Karpas-422 (cell line): ENCODE measurements around the gene SGMS2. TPM values are rescaled to one million over a fixed set of nuclear protein-coding genes. Genes with fewer than 3 reads are reported as not detected.

ENCODE experiments used
- DNase-seq: peaks from one replicate; pipeline ENCODE4 v3.0.0-alpha.2; 2015
- H2AFZ ChIP-seq: fragments of 200-600 bp; sonication (generic); 2 replicates; pipeline ENCODE4 v1.6.1; 2014; ENCODE audit warnings: antibody characterized with exemption, low read length, mixed read lengths
- H3K27ac ChIP-seq: fragments of 200-600 bp; sonication (generic); 2 replicates; pipeline ENCODE4 v1.5.1; 2014; ENCODE audit warnings: mild to moderate bottlenecking, low read length, moderate library complexity
- H3K27me3 ChIP-seq: fragments of 200-600 bp; sonication (generic); 2 replicates; pipeline ENCODE4 v1.6.1; 2014; ENCODE audit warnings: low read length, mixed read lengths
- H3K36me3 ChIP-seq: fragments of 200-600 bp; sonication (generic); 2 replicates; pipeline ENCODE4 v1.6.1; 2014; ENCODE audit warnings: low read length, mixed read lengths; ENCODE audit not compliant: insufficient read depth
- H3K4me1 ChIP-seq: fragments of 200-600 bp; sonication (generic); 2 replicates; pipeline ENCODE4 v1.6.1; 2014; ENCODE audit warnings: mild to moderate bottlenecking, low read length, mixed read lengths
- H3K4me2 ChIP-seq: fragments of 200-600 bp; sonication (generic); 2 replicates; pipeline ENCODE4 v1.6.1; 2014; ENCODE audit warnings: low read length, low read depth, mild to moderate bottlenecking; ENCODE audit not compliant: poor library complexity, severe bottlenecking
- H3K4me3 ChIP-seq: fragments of 200-600 bp; sonication (generic); 2 replicates; pipeline ENCODE4 v1.5.1; 2014; ENCODE audit warnings: mild to moderate bottlenecking, antibody characterized with exemption, low read length, mixed read lengths
- H3K79me2 ChIP-seq: fragments of 200-600 bp; sonication (generic); 2 replicates; pipeline ENCODE4 v1.6.1; 2014; ENCODE audit warnings: mild to moderate bottlenecking, low read length, mixed read lengths
- H3K9ac ChIP-seq: fragments of 200-600 bp; sonication (generic); 2 replicates; pipeline ENCODE4 v1.6.0; 2014; ENCODE audit warnings: low read length
- H3K9me2 ChIP-seq: fragments of 200-600 bp; sonication (generic), shearing (Covaris generic); replicated peaks from 2 replicates; pipeline ENCODE4 v1.6.0; 2014; ENCODE audit warnings: mild to moderate bottlenecking, low read length, moderate library complexity; ENCODE audit not compliant: insufficient read depth
- H3K9me3 ChIP-seq: fragments of 300-700, 200-600 bp; sonication (generic); 2 replicates; pipeline ENCODE4 v1.6.1; 2014; ENCODE audit warnings: low read length, mixed read lengths
- H4K20me1 ChIP-seq: fragments of 200-600 bp; sonication (generic); 2 replicates; pipeline ENCODE4 v1.6.1; 2014; ENCODE audit warnings: mild to moderate bottlenecking, antibody characterized with exemption, low read length, low read depth; ENCODE audit not compliant: insufficient read depth
- total RNA-seq: library from RNA; depleted of rRNA; stranded (reverse); fragments of >200 nt; shearing (Covaris generic); gene quantifications from 2 replicates; pipeline ENCODE4 v1.2.3, GENCODE V29; 2014; ENCODE audit warnings: low replicate concordance

The SGMS2 gene
- total RNA-seq, 1 experiment from 2014 or later = not detected

- Histone ChIP-seq H3K4me3 (no peak overlapping the region), H3K4me2 (no peak overlapping the region), H3K27ac (no peak overlapping the region), H3K9me3 (no peaks in the 10 kb centered on the region), H2AFZ (no peak overlapping the region), H4K20me1 (no peaks in the 10 kb centered on the region), H3K27me3 (no peaks in the 10 kb centered on the region), H3K36me3 (no peaks in the 10 kb centered on the region), H3K9me2 (no peaks in the 10 kb centered on the region), H3K9ac (no peak overlapping the region), H3K4me1 (no peaks in the 10 kb centered on the region), H3K79me2 (no peaks in the 10 kb centered on the region)
- no peak for DNase-seq
Observed at GRCh38 chr4:107854356-107855022, 29.8 kb downstream of the SGMS2 start.

GRCh38 chr4:107855723-107856122 lies 31.0 kb downstream of the SGMS2 start:
- H3K36me3 ChIP-seq = no peaks in the 10 kb centered on the region
- no peak overlapping the region for H3K4me2 ChIP-seq
- H2AFZ ChIP-seq = no peak overlapping the region
- no peak overlapping the region for H3K9ac ChIP-seq
- no peaks in the 10 kb centered on the region for H3K9me2 ChIP-seq
- no peaks in the 10 kb centered on the region for H3K9me3 ChIP-seq
- no peaks in the 10 kb centered on the region for H4K20me1 ChIP-seq
- H3K79me2 ChIP-seq = no peaks in the 10 kb centered on the region
- H3K27me3 ChIP-seq = no peaks in the 10 kb centered on the region
- no peak overlapping the region for H3K4me3 ChIP-seq
- no peak for DNase-seq
- no peak overlapping the region for H3K27ac ChIP-seq
- H3K4me1 ChIP-seq = no peaks in the 10 kb centered on the region

- H3K27me3 ChIP-seq = no peaks in the 10 kb centered on the region
- no peak overlapping the region for H3K4me2 ChIP-seq
- no peaks in the 10 kb centered on the region for H3K79me2 ChIP-seq
- no peak for DNase-seq
- H3K27ac ChIP-seq = no peak overlapping the region
- no peak overlapping the region for H3K4me3 ChIP-seq
- H3K9ac ChIP-seq = no peak overlapping the region
- no peaks in the 10 kb centered on the region for H3K9me2 ChIP-seq
- no peaks in the 10 kb centered on the region for H3K36me3 ChIP-seq
- no peak overlapping the region for H2AFZ ChIP-seq
- no peaks in the 10 kb centered on the region for H3K4me1 ChIP-seq
- H3K9me3 ChIP-seq = no peaks in the 10 kb centered on the region
- H4K20me1 ChIP-seq = no peaks in the 10 kb centered on the region; the same call in 1 of the 2 replicates
Observed at GRCh38 chr4:107856901-107857300, 32.2 kb downstream of the SGMS2 start.

GRCh38 chr4:107857741-107858140 lies 33.0 kb downstream of the SGMS2 start:
- H4K20me1 ChIP-seq = no peaks in the 10 kb centered on the region; the same call in 1 of the 2 replicates
- H3K4me1 ChIP-seq = no peaks in the 10 kb centered on the region
- H3K27me3 ChIP-seq = no peaks in the 10 kb centered on the region
- no peak for DNase-seq
- no peak overlapping the region for H3K4me2 ChIP-seq
- H3K9me2 ChIP-seq = no peaks in the 10 kb centered on the region
- no peak overlapping the region for H3K4me3 ChIP-seq
- H3K36me3 ChIP-seq = no peaks in the 10 kb centered on the region
- no peak overlapping the region for H3K9ac ChIP-seq
- no peaks in the 10 kb centered on the region for H3K79me2 ChIP-seq
- no peak overlapping the region for H2AFZ ChIP-seq
- no peaks in the 10 kb centered on the region for H3K9me3 ChIP-seq
- no peak overlapping the region for H3K27ac ChIP-seq

GRCh38 chr4:107858158-107858742 lies 33.5 kb downstream of the SGMS2 start:
- no peaks in the 10 kb centered on the region; the same call in 1 of the 2 replicates for H4K20me1 ChIP-seq
- H3K9me2 ChIP-seq = no peaks in the 10 kb centered on the region
- no peak overlapping the region for H3K4me2 ChIP-seq
- no peaks in the 10 kb centered on the region for H3K27me3 ChIP-seq
- no peak overlapping the region for H3K27ac ChIP-seq
- H3K36me3 ChIP-seq = no peaks in the 10 kb centered on the region
- no peak overlapping the region for H2AFZ ChIP-seq
- no peak for DNase-seq
- no peaks in the 10 kb centered on the region for H3K4me1 ChIP-seq
- no peak overlapping the region for H3K4me3 ChIP-seq
- H3K9ac ChIP-seq = no peak overlapping the region
- no peaks in the 10 kb centered on the region for H3K9me3 ChIP-seq
- no peaks in the 10 kb centered on the region for H3K79me2 ChIP-seq

GRCh38 chr4:107862658-107863057 lies 37.9 kb downstream of the SGMS2 start:
- Histone ChIP-seq H3K27me3 (no peaks in the 10 kb centered on the region), H3K9ac (no peak overlapping the region), H3K9me3 (no peaks in the 10 kb centered on the region), H2AFZ (no peak overlapping the region), H3K4me1 (no peaks in the 10 kb centered on the region), H3K9me2 (no peaks in the 10 kb centered on the region), H3K4me2 (no peak overlapping the region), H3K36me3 (no peaks in the 10 kb centered on the region), H4K20me1 (no peaks in the 10 kb centered on the region; the same call in 1 of the 2 replicates), H3K4me3 (no peak overlapping the region), H3K79me2 (no peaks in the 10 kb centered on the region), H3K27ac (no peak overlapping the region)
- no peak for DNase-seq

GRCh38 chr4:107863416-107863815 lies 38.7 kb downstream of the SGMS2 start:
- no peaks in the 10 kb centered on the region; the same call in 1 of the 2 replicates for H4K20me1 ChIP-seq
- no peak overlapping the region for H2AFZ ChIP-seq
- H3K27me3 ChIP-seq = no peaks in the 10 kb centered on the region
- H3K79me2 ChIP-seq = no peaks in the 10 kb centered on the region
- no peaks in the 10 kb centered on the region for H3K36me3 ChIP-seq
- DNase-seq = no peak
- no peak overlapping the region for H3K4me3 ChIP-seq
- no peaks in the 10 kb centered on the region for H3K9me2 ChIP-seq
- H3K9ac ChIP-seq = no peak overlapping the region
- no peak overlapping the region for H3K27ac ChIP-seq
- H3K4me1 ChIP-seq = no peaks in the 10 kb centered on the region
- H3K9me3 ChIP-seq = no peaks in the 10 kb centered on the region
- no peak overlapping the region for H3K4me2 ChIP-seq

GRCh38 chr4:107863850-107864371 lies 39.2 kb downstream of the SGMS2 start:
- DNase-seq = no peak
- Histone ChIP-seq H3K27me3 (no peaks in the 10 kb centered on the region), H2AFZ (no peak overlapping the region), H3K27ac (no peak overlapping the region), H3K9ac (no peak overlapping the region), H3K4me2 (no peak overlapping the region), H3K9me2 (no peaks in the 10 kb centered on the region), H3K4me1 (no peaks in the 10 kb centered on the region), H4K20me1 (no peaks in the 10 kb centered on the region; the same call in 1 of the 2 replicates), H3K4me3 (no peak overlapping the region), H3K36me3 (no peaks in the 10 kb centered on the region), H3K79me2 (no peaks in the 10 kb centered on the region), H3K9me3 (no peaks in the 10 kb centered on the region)
